ENCODE data around the gene NCBP1. TPM values are rescaled to one million over a fixed set of nuclear protein-coding genes. Genes with fewer than 3 reads are reported as not detected.

Gene NCBP1
- total RNA-seq, 3 donors from 2014 or later: 25.0 to 33.2 (median 30.2) TPM

DNA sequence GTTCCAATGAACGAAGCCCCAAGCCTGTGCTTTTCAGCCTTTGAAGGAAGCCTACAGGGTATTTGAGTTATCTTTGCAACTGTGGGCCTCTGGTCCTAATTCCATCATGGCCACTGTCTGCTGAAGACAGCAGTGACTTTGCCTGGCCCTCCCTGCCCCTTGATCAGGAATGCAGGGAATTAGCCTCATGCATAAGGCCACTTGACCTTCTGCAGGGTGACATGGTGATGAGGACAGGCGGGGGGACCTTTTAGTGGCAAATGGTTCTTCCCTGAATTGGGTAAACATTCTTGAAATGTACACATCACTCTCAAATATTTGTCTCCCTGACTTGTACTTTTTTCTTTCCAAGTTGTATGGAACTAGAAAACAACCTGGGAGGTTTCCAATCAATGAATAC is 88.7 kb downstream of the NCBP1 start:
- no peak for DNase-seq (ENCODE audit: low spot score in 2 of 2)
- intact Hi-C loops (cut with DNase I; ENCODE audit: low total_unique reads): no loop called here
- no peak overlapping the region for H3K4me3 ChIP-seq
- no peak for TF ChIP-seq POLR2A (IDR thresholded peaks at IDR 0.05)
- TF ChIP-seq POLR2AphosphoS5 (IDR thresholded peaks at IDR 0.05): no peak
- TF ChIP-seq CTCF (IDR thresholded peaks at IDR 0.05): no peak
- H3K9me3 ChIP-seq: peaks cover 0 to 5% of the 10 kb centered on the region in 2 donors
- H3K27me3 ChIP-seq: peaks cover 0 to 4% of the 10 kb centered on the region in 2 donors
- H3K36me3 ChIP-seq: no peaks in the 10 kb centered on the region
- H3K27ac ChIP-seq: no peak overlapping the region
- H3K4me1 ChIP-seq: no peaks in the 10 kb centered on the region

Other genes with a start within 250 kb of the NCBP1 start
- gene TDRD7, start 221.7 kb upstream of the NCBP1 start, total RNA-seq: 10 to 100 TPM in 2 of 3 donors, 1 to 10 TPM in 1; 9.8 to 15.1 (median 14.8) TPM
- gene TMOD1, start 132.2 kb upstream of the NCBP1 start, total RNA-seq: 10 to 100 TPM; 10.4 to 15.4 (median 13.9) TPM
- gene TSTD2, start 453 bp upstream of the NCBP1 start, total RNA-seq: 10 to 100 TPM; 21.8 to 25.9 (median 24.4) TPM
- 10 to 100 TPM; 15.4 to 16.8 (median 16.7) TPM for gene XPA, start 63.5 kb downstream of the NCBP1 start, total RNA-seq
- gene FOXE1, start 219.4 kb downstream of the NCBP1 start, total RNA-seq: not detected

Data from breast epithelium (tissue), 4 donors.